ENCODE measurements around the gene CIAO2A. TPM values are rescaled to one million over a fixed set of nuclear protein-coding genes. Genes with fewer than 3 reads are reported as not detected.
A peak's percentile ranks its signal among the peaks of the same experiment; 100 is the strongest.

CIAO2A gene
- total RNA-seq, 1 donor from 2014 or later = 33.8 TPM

DNA sequence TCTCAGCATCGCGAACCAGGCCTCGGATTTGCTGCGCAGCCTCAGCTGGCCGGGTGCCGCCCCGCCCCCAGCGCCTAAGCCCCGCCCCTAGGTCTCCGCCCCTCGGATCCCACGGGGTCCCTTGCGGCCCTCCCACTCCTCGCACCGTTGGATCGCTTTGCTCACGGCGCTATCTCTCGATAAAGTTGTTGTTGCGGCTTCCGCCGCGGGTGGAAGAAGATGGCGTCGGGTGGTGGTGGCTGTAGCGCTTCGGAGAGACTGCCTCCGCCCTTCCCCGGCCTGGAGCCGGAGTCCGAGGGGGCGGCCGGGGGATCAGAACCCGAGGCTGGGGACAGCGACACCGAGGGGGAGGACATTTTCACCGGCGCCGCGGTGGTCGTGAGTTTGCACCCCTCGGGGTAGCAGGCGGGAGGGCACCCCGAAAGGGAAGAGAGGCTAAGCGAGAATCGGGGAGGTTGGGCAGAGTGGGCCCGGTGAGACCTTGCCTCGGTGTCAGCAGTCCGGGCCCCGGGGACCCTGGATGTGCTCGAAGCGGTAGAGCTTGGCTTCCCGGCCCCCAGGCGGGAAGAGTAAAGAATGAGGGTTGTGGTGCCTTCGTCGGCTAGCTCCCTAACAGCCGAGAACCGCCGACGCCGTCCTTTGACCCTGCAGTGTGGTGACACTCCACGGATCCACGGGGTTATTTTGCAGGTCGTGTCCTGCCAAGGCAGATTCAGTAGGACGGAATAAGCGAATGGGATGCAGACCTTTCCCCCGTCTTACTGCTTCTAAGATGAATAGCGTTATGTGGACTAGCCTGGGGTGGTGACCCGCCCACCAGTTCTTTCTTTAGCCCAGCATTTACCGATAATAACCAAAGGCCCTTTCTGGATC is 2.4 kb upstream of the CIAO2A start, which contains the start of gene SNX1:
SNX1 (plus strand) TSS at position 188 of the 873 bp plus-strand sequence; CDS start at position 220, 32 bp downstream.
- Mint-ChIP-seq H3K36me3 (ENCODE audit: unreplicated experiment) (peaks cover 4% of the 10 kb centered on the region), H3K4me3 (ENCODE audit: unreplicated experiment) (peak within 1 kb of the TSS; percentile 96), H3K27me3 (ENCODE audit: unreplicated experiment) (no peaks in the 10 kb centered on the region), H3K4me1 (ENCODE audit: unreplicated experiment) (peaks cover 47% of the 10 kb centered on the region), H3K9me3 (ENCODE audit: unreplicated experiment) (no peaks in the 10 kb centered on the region), H3K27ac (ENCODE audit: unreplicated experiment) (peak within 1 kb of the TSS; percentile 98)
- DNase-seq (ENCODE audit: extremely low spot score, unreplicated experiment) = peak; percentile 97
- TF ChIP-seq, protein P1, sequence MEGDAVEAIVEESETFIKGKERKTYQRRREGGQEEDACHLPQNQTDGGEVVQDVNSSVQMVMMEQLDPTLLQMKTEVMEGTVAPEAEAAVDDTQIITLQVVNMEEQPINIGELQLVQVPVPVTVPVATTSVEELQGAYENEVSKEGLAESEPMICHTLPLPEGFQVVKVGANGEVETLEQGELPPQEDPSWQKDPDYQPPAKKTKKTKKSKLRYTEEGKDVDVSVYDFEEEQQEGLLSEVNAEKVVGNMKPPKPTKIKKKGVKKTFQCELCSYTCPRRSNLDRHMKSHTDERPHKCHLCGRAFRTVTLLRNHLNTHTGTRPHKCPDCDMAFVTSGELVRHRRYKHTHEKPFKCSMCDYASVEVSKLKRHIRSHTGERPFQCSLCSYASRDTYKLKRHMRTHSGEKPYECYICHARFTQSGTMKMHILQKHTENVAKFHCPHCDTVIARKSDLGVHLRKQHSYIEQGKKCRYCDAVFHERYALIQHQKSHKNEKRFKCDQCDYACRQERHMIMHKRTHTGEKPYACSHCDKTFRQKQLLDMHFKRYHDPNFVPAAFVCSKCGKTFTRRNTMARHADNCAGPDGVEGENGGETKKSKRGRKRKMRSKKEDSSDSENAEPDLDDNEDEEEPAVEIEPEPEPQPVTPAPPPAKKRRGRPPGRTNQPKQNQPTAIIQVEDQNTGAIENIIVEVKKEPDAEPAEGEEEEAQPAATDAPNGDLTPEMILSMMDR (IDR thresholded peaks at IDR 0.05) = no peak

DNA sequence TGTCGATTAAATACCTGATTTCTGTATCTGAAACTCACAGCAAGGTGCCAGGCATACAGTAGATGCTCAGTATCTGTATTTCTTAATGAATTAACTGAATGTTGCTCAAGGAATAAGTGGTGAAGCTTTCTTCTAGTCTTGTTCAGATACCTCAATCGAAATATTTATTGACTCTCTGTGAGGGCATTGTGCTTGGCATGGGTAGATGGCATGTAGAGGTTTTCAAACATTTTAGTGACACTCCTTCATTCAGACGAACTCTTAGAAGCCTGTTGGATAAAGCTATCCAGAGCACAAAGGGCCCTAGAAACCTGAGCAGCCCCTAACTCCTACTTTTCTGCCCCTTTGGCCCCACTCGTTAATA is 1.8 kb upstream of the CIAO2A start:
- peak overlapping the region; percentile 98 for H3K27ac Mint-ChIP-seq (ENCODE audit: unreplicated experiment)
- H3K9me3 Mint-ChIP-seq (ENCODE audit: unreplicated experiment) = no peaks in the 10 kb centered on the region
- H3K36me3 Mint-ChIP-seq (ENCODE audit: unreplicated experiment) = peaks cover 6% of the 10 kb centered on the region
- peak overlapping the region; percentile 96 for H3K4me3 Mint-ChIP-seq (ENCODE audit: unreplicated experiment)
- peaks cover 51% of the 10 kb centered on the region for H3K4me1 Mint-ChIP-seq (ENCODE audit: unreplicated experiment)
- no peaks in the 10 kb centered on the region for H3K27me3 Mint-ChIP-seq (ENCODE audit: unreplicated experiment)
- TF ChIP-seq, protein P1 (IDR thresholded peaks at IDR 0.05) = no peak
- no peak for DNase-seq (ENCODE audit: extremely low spot score, unreplicated experiment)

DNA sequence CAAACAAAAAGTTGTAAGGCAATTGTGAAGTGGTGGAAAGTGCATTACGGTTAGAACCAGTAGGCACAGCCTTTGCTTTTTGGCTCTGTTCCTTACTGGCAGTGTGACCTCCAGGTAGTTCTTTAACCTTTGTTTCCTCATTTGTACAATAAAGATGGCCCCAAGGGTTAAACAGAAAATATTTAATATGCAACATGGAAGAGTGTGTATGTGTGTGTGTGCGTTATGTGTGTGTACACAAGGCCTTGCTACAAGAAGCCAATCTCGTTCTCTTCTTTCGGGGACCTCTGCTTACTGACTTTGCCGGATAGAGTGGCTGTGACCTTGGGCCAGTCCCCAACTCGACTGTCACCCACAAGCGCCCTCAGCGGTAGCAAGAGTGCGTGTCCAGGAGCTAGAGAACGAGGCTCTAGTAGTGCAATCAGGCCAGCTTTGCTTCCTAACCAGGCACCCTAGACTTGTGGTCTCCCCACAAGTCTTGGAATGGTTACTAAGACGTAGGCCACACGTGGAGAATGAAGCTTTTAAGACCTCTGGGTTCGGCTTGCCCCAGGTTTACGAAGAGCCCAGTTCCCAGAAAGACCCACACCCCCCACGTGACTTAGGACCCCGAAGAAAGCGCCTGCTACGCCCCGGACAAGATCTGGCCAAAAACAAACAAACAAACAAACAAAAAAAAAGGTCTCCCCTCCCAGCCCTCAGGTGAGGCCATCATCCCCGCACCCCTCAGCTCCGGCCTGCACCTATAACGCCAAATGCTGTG is 593 bp downstream of the CIAO2A start:
- Mint-ChIP-seq H3K4me1 (ENCODE audit: unreplicated experiment) (peaks cover 52% of the 10 kb centered on the region), H3K36me3 (ENCODE audit: unreplicated experiment) (peaks cover 11% of the 10 kb centered on the region), H3K9me3 (ENCODE audit: unreplicated experiment) (no peaks in the 10 kb centered on the region), H3K27ac (ENCODE audit: unreplicated experiment) (peak overlapping the region; percentile 98), H3K27me3 (ENCODE audit: unreplicated experiment) (no peaks in the 10 kb centered on the region), H3K4me3 (ENCODE audit: unreplicated experiment) (peak overlapping the region; percentile 96)
- no peak for DNase-seq (ENCODE audit: extremely low spot score, unreplicated experiment)
- TF ChIP-seq, protein P1 (IDR thresholded peaks at IDR 0.05) = no peak

DNA sequence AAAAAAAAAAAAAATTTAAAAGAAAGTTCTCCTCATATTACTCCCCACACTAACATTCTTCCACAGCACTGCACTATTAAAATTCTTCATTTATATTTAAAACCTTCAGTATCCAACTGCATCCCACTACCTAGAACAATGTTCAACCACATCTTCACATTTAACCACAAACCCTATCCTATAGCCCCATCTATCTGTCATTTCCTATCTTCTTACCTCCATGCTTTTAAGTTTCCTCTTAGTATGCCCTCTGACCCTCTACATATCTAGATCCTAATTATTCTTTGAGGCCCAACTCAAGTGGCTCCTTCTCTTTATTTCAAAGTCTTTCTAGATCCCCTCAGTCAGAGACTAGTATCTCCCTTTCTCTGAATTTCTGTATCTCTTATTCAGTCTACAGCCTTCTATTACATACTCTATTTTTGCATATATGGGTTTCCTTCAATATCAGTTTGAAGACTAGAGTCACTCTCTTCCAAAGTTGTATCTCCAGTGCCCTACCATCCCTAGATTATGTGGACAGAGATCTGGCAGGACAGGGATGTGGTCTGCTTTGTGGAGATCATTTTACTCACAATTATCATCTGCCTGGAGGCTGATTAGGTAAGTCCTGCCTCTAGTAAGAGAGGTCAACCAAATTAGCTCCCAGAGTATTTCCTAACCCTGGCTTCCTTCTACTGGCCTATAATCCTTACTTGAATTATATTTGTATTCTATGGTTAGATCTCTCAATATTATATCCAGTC is 1.4 kb downstream of the CIAO2A start:
- Mint-ChIP-seq H3K27me3 (ENCODE audit: unreplicated experiment) (no peaks in the 10 kb centered on the region), H3K4me1 (ENCODE audit: unreplicated experiment) (peaks cover 44% of the 10 kb centered on the region), H3K4me3 (ENCODE audit: unreplicated experiment) (peak overlapping the region; percentile 96), H3K36me3 (ENCODE audit: unreplicated experiment) (peaks cover 16% of the 10 kb centered on the region), H3K9me3 (ENCODE audit: unreplicated experiment) (no peaks in the 10 kb centered on the region), H3K27ac (ENCODE audit: unreplicated experiment) (peak overlapping the region; percentile 98)
- no peak for DNase-seq (ENCODE audit: extremely low spot score, unreplicated experiment)
- TF ChIP-seq, protein P1 (IDR thresholded peaks at IDR 0.05) = no peak

All from osteocyte (in vitro differentiated cells).